ENCODE results near the gene GPD2.
"Not testable (repeated sequence)": the region's sequence is repeated elsewhere in the genome, so short reads cannot be mapped to it uniquely, and the experiment has no call there.

GPD2 gene

GRCh38 chr2:156592809-156593593 is 156.8 kb downstream of the GPD2 start:
- DNase-seq, result no peak

- DNase-seq, result no peak
Observed at GRCh38 chr2:156593594-156593921, 157.4 kb downstream of the GPD2 start.

- DNase-seq, result no peak
Observed at GRCh38 chr2:156598563-156598962, 162.4 kb downstream of the GPD2 start.

GRCh38 chr2:156600196-156600595 is 164.0 kb downstream of the GPD2 start:
- no peak for DNase-seq

- no peak for DNase-seq
Observed at GRCh38 chr2:156601855-156602551, 165.8 kb downstream of the GPD2 start.

- DNase-seq, result no peak
Observed at GRCh38 chr2:156602552-156602933, 166.4 kb downstream of the GPD2 start.

- DNase-seq, result no peak
Observed at GRCh38 chr2:156615836-156616322, 179.7 kb downstream of the GPD2 start.

GRCh38 chr2:156618071-156618470 is 181.9 kb downstream of the GPD2 start:
- not testable (repeated sequence) for DNase-seq

GRCh38 chr2:156619021-156619539 is 182.9 kb downstream of the GPD2 start:
- DNase-seq, result no peak

GRCh38 chr2:156622491-156622890 is 186.3 kb downstream of the GPD2 start:
- no peak for DNase-seq

GRCh38 chr2:156625360-156626170 is 189.4 kb downstream of the GPD2 start:
- DNase-seq, result no peak

GRCh38 chr2:156626931-156627330 is 190.8 kb downstream of the GPD2 start:
- no peak for DNase-seq

- DNase-seq, result no peak
Observed at GRCh38 chr2:156630579-156631337, 194.6 kb downstream of the GPD2 start.

- DNase-seq, result no peak
Observed at GRCh38 chr2:156635646-156636045, 199.5 kb downstream of the GPD2 start.
